ENCODE results near the gene SERPINB6.

The SERPINB6 gene

GRCh38 chr6:2998998-2999617 lies 27.7 kb upstream of the SERPINB6 start:
- no peak for FAIRE-seq

- peak; percentile 97 for FAIRE-seq
Measured at GRCh38 chr6:2998249-2998997, 27.1 kb upstream of the SERPINB6 start.

DNA sequence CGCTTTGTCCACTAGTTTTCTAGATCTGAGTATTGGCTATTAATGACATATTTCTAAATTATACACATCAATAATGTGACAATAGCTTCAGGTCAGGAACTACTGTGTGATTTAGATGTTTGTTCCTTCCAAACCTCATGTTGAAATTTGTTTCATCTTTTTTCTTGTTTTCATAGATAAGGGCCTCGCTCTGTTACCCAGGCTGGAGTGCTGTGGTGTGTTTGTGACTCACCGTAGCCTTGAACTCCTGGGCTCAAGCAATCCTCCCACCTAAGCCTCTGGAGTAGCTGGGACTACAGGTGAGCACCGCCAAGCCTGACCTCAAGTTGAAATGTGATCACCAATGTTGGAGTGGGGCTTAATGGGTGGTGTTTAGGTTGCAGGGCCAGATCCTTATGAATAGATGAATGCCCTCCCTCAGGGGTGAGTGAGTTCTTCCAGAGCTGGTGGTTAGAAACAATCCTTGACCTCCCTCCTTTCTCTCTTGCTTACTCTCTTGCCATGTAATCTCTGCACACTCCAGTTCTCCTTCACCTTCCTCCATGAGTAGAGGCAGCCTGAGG lies 22.5 kb upstream of the SERPINB6 start:
- no peak for FAIRE-seq

DNA sequence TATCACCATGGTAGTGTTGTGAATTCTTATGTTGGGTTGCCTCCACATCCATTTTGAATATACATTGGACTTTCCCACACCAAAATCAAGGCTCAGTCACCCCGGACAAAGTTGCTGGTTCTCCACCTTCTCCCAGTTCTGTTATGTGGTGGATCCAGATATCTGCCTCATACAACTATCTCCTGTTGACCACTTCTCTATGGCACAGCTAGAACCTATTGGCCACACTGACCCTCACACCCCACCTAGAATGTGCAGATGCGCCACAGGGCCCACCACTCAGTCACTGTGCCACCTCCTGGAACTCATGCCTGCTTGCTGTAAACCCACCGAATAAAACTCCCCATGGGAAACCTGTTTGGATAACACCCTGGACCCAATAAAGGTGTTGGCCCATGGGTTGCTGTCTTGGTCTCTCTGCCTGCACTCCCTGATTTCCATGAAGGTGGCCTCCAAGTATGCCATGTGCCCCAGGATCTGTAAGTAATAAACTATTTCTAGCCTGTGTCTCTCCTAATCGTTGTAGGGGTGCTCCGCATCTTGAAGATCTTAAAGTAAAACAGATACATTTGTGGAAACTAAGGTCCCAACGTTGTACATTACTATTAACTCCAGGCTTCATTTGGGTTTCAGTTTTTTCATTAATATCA lies 21.1 kb upstream of the SERPINB6 start:
- FAIRE-seq, result no peak

DNA sequence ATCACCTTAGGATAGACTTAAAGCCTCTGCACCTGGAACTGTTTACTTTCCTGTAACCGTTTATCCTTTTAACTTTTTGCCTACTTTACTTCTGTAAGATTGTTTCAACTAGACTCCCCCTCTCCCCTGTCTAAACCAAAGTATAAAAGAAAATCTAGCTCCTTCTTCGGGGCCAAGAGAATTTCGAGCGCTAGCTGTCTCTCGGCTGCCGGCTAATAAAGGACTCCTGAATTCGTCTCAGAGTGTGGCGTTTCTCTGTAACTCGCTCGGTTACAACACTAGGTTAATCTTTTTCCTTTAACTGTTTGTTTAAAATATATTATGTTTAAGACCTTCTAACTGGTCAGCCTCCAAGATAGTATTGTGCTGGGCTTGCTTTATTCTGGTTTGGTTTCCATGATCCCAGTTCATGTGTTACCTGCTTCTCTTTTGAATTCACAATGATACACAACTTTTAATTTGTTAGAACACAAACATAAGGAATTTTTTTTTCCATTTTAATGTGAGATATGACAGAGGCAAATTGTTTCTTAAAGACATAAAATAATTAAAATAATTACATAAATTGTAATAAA lies 19.7 kb upstream of the SERPINB6 start:
- FAIRE-seq, result peak; percentile 83

DNA sequence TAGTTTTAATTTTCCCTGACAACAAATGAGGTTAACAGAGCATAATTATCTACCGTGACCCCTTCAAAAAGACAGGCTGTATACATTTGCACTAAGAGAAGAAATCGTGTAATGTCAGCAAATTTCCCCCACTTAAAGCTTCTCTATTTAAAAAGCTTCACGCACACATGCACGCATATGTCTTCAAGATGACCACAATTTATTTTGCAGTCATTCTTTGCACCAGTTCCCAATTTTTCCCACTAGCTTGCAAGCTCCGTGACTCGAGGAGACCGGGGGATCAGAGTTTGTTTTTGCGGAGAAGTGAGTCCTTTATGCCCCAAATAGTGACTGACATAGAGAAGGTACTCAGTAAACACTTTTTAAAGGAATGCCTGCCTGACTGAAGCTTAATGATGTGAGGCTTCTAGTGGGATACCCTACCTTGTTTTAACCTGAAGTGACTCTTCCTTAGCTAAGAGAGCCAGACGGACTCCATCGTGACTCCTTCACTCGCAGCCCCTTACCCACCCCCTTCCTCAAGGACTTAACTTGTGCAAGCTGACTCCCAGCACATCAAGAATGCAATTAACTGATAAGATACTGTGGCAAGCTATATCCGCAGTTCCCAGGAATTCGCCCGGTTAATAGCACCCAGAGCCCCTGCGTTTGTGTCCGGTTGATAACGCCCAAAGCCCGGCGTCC lies 19.0 kb upstream of the SERPINB6 start:
- no peak for FAIRE-seq

DNA sequence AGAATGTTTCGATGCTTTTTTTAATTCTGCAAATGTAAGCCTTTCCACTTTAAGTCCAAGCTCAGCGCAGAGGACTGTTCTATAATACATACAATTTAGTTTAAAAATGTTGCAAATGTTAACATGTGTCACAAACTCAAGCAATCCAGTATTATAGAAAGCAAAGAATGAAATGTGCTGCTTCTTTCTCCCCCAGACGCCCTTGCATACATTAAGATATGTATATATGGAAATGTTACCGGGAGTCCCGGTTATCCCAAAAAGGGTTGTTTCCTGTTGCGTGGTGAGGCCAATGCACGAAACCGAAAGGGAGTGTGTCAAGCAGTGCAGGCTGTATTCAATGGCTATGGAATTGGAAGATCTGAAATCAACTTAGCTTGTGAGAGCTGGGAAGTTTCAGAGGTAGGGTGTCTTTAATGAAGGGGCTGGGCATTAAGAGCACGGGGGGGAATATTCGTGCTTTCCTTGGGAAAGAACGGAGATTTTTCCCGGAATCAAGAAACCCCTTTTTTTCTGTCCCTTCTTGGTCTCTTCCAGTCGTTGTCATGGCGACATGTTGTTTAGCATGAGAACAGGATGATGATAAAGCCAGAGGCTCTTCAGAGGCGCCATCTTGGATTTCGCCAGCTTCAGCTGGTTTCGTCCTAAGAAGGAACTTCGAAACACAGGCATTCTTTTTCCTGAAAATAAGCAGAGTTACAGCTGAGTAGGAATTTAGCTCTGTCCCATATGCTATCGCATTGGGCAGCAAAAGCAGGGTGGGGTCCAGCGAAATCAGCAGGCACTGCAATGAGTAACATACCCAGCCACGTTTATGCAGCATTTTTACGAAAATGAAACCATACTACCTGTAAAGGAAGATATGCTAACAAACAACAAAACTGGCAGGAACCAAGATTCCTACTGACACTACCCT lies 18.2 kb upstream of the SERPINB6 start:
- FAIRE-seq, result peak; percentile 79

DNA sequence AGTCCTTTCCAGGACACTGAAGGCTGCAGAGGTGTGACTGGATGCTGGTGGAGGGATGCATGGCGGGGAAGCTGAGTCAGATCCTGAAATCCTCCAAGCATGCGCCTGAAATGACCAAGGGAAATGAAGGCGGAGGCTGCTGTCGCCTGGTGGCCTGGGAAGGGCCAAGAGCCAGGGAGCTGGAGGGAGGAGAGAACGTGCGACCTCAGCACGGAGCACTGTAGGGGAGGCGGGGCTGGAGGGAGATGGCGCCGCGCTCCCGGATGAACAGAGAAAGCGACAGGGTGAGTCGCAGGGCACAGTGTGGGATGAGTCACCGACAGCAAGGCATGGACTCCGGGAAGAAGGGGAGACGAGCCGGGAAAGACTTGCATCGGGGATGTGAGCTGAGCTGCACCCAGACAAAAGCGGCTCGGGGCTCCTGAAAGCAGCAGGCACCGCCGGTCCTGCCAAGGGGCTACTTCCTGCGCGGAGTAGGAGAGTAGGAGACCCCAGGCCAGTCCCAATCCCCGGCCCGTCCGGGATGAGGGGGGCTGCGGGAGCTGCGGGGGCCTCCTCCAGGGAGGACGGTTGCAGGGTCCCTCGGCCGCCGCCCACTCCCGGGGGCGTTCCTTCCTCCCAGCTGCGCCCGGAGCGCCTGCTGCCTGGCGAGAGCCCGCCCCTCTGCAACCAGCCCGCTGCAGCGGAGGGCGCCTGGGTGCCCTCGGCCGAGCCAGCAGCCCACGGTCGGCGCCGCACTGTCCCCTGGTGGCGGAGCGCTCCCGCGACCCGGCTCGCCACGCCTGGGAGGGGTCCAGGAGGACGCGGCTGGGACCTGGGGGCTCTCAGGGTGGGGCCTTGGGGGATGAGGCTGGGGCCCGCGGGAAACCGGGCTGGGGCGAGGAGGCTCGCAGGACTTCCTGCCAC lies 17.3 kb upstream of the SERPINB6 start:
- FAIRE-seq, result no peak

- no peak for FAIRE-seq
Measured at GRCh38 chr6:2988094-2988425, 16.7 kb upstream of the SERPINB6 start.

DNA sequence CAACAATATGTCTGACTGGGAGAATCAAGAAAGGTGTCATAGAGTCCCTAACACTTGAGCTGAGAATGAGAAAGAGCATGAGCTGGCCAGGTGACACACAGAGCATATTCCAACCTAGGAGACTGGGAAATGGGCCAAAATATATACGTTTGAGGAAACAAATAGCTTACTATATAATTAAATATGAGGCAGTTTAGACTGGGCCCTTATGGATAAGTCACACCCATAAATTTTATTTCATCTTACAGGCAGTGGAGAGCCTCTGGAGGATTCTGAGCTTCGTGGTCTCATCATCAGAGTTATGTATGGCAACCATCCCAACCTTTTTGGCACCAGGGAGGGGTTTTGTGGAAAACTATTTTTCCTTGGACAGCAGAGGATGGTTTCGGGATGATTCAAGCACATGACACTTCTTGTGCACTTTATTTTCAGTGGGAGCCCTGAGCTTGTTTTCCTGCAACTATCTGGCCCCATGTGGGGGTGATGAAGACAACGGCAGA lies 15.4 kb upstream of the SERPINB6 start:
- FAIRE-seq, result no peak

- FAIRE-seq, result no peak
Measured at GRCh38 chr6:2984738-2985406, 13.5 kb upstream of the SERPINB6 start.

GRCh38 chr6:2982426-2983117 lies 11.2 kb upstream of the SERPINB6 start:
- FAIRE-seq, result no peak

DNA sequence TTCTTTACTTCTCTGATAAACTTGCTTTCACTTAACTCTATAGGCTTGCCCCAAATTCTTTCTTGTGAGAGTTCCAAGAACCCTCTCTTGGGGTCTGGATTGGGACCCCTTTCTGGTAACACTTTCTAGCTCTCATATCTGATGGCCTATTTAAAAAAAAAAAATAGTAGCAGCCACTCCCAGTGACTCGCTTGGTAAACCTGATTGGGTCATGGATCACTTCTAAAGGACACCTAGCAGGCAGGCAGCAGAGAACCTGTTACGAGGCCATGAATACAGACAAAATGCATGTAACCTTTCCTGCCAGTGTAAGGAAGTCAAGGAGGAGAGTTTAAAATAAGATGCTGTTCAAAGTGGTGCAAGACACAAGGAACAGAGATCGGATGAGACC lies 9.1 kb upstream of the SERPINB6 start:
- FAIRE-seq, result no peak

DNA sequence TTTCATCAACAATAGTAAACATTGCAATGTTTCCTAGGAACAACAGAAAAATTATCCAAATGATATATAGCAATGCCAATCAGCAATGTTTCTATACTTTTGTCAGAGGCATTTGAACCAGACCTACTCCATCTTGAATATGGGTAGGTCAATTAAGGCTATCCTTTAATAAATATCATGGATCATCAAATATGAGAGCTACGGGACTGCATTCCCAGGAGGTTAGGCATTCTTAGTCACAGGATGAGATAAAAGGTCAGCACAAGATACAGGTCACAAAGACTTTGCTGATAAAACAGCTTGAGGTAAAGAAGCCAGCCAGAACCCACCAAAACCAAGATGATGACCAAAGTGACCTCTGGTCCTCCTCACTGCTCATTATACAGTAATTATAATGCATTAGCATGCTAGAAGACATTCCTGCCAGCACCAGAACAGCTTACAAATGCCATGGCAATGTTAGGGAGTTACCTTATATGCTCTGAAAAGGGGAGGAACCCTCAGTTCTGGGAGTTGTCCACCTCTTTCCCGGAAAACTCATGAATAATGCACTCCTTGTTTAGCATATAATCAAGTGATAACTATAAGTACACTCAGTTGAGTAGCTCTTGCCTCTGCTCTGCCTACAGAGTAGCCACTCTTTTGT lies 8.6 kb upstream of the SERPINB6 start:
- FAIRE-seq, result no peak

- FAIRE-seq, result no peak
Measured at GRCh38 chr6:2978923-2979322, 7.6 kb upstream of the SERPINB6 start.

DNA sequence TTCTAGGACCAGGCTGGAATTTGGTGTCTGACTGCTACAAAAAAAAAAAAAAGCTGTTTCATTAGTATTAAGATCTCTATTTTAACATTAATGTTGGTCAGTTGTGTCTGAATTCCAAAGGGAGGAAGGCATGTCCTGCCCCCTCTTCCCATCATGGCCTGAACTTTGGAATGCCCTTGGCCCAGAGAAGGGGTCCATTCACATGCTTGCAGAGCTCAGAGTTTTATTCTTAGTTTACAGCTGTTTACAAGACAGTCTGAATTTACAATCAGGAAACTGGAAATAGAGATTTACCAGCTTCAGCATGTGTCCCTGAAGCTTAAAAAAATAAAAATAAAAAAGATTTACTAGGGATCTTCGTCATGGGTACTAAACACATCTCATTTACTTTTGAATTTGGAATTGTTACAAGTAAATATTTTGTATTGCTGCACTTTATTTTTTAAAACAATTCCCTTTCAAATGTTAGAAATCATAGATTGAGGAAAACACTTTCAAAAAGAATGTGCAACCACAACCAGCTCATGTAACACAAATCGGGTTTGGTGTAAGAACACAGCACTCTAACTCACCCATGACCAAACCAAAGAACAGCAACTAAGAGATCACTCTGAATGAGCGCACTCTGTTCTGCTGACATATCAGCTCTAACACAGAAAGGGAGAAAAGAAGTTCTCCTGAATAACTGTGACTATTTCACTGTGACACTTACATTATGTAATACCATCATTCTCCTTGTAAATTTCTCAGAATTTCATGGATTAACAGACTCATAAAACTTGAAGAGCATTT lies 6.6 kb upstream of the SERPINB6 start:
- FAIRE-seq, result peak; percentile 97

- FAIRE-seq, result no peak
Measured at GRCh38 chr6:2977290-2977689, 5.9 kb upstream of the SERPINB6 start.

GRCh38 chr6:2976571-2977085 lies 5.3 kb upstream of the SERPINB6 start:
- no peak for FAIRE-seq

All from endometrium (tissue), 2 donors.